IPS-15b (cell line): ENCODE results near the gene PLCXD1.
A peak's percentile ranks its signal among the peaks of the same experiment; 100 is the strongest.
"Not testable (repeated sequence)": the region's sequence is repeated elsewhere in the genome, so short reads cannot be mapped to it uniquely, and the experiment has no call there.

Source experiments
- H3K27me3 ChIP-seq: one replicate; pipeline ENCODE4 v1.6.1; 2013; ENCODE audit warnings: low read length; ENCODE audit not compliant: control insufficient read depth, insufficient read depth
- H3K36me3 ChIP-seq: one replicate; pipeline ENCODE4 v1.6.1; 2013; ENCODE audit warnings: low read length; ENCODE audit not compliant: control insufficient read depth, insufficient read depth
- H3K4me1 ChIP-seq: one replicate; pipeline ENCODE4 v1.6.1; 2013; ENCODE audit warnings: mild to moderate bottlenecking, low read length; ENCODE audit not compliant: control insufficient read depth, insufficient read depth
- H3K4me3 ChIP-seq: one replicate; pipeline ENCODE4 v1.5.1; 2013; ENCODE audit warnings: low read depth, low read length
- H3K9ac ChIP-seq: one replicate; pipeline ENCODE4 v1.6.1; 2013; ENCODE audit warnings: low read depth, mild to moderate bottlenecking, low read length
- H3K9me3 ChIP-seq: one replicate; pipeline ENCODE4 v1.6.1; 2013; ENCODE audit warnings: mild to moderate bottlenecking, low read length; ENCODE audit not compliant: control insufficient read depth, insufficient read depth

The PLCXD1 gene

DNA sequence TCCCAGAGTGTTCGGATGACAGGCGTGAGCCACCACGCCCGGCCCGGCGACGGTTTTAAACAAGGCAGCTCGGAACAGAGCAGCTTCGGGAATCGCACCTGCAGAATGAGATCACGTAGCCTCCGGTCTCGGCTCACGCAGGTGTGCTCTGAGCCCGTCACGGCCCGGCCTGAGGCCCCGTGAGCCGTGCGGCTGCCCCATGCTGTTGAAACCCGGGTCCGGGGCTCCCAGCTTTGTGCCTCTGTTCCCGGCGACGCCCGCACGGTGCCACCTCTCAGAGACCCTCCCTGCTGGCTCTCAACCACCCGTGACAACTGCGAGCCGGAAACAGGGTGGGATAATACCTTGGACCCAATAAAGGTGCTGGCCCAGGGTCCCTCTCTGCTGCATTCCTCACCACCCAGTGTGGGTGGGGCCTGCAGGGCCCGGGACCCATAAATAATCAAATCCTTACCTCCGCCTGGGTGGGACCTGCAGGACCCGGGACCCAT, 13.4 kb upstream of the PLCXD1 start:
- Histone ChIP-seq H3K27me3 (no peaks in the 10 kb centered on the region), H3K9ac (no peak overlapping the region), H3K9me3 (no peaks in the 10 kb centered on the region), H3K4me3 (no peak overlapping the region), H3K36me3 (no peaks in the 10 kb centered on the region), H3K4me1 (peaks cover 2% of the 10 kb centered on the region)

- Histone ChIP-seq H3K36me3 (no peaks in the 10 kb centered on the region), H3K27me3 (no peaks in the 10 kb centered on the region), H3K4me3 (peak overlapping the region; percentile 46), H3K4me1 (peaks cover 2% of the 10 kb centered on the region), H3K9ac (no peak overlapping the region), H3K9me3 (no peaks in the 10 kb centered on the region)
Measured at GRCh38 chrX:270848-271367, 10.3 kb upstream of the PLCXD1 start.

DNA sequence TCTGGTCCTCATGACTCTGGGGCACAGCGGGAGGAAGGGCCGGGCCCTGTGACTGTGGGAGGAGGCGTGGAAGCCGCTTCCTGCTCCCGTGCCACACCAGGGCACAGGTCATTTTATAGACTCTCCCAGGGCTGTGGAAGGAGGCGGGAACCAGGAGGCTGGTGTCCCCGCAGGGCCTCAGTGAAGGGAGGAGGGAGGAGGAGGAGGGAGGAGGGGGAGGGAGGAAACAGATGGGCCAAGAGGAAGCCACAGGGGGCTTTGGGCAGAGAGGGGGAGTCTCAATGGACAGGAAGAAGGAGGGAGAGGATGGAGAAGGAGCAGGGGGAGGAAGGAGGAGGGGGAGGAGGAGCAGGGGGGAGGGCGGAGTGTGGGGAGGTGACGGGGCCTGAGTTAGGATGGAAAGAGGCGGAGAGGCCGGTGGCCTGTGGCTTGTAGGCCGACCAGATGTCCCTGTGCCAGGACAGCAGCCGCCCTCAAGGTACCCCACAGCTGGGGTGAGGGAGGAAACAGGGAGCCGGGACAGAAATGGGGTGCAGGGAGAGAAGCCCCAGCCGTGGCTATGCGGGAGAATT, 6.2 kb upstream of the PLCXD1 start:
- H3K4me3 ChIP-seq: peak overlapping the region; percentile 67
- peak overlapping the region; percentile 47 for H3K9ac ChIP-seq
- H3K4me1 ChIP-seq: peaks cover 5% of the 10 kb centered on the region
- H3K36me3 ChIP-seq: peaks cover 2% of the 10 kb centered on the region
- H3K27me3 ChIP-seq: no peaks in the 10 kb centered on the region
- no peaks in the 10 kb centered on the region for H3K9me3 ChIP-seq

DNA sequence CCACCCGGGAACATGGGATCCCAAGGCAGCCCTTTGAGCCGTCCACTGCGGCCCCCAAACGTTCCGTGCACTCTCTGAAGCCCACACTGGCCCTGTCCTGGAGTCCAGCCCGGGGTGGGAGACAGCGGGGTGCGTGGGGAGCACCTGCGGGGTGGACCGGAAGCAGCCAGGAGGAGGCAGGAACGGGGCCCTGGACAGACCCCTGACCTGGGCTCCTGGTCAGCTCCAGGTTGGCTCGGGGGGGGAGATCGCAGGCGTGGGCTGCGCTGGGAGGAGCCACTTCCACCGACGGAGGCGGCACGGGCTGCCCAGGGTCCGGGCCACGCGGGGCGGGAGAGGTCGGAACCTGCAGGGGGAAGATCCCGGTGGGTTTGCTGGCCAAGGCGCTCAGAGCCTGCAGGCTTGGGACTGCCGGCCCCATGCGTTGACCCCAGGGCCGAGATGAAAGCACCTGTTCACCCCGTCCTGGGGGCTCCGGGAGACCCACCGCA, 5.7 kb upstream of the PLCXD1 start:
- Histone ChIP-seq H3K27me3 (no peaks in the 10 kb centered on the region), H3K4me1 (peaks cover 5% of the 10 kb centered on the region), H3K4me3 (peak overlapping the region; percentile 67), H3K9ac (peak overlapping the region; percentile 47), H3K36me3 (peaks cover 2% of the 10 kb centered on the region), H3K9me3 (no peaks in the 10 kb centered on the region)

GRCh38 chrX:275967-276580, 5.1 kb upstream of the PLCXD1 start:
- Histone ChIP-seq H3K4me1 (peaks cover 3% of the 10 kb centered on the region), H3K9ac (peak overlapping the region; percentile 32), H3K9me3 (no peaks in the 10 kb centered on the region), H3K27me3 (no peaks in the 10 kb centered on the region), H3K36me3 (peaks cover 2% of the 10 kb centered on the region), H3K4me3 (peak overlapping the region; percentile 67)

GRCh38 chrX:276581-277201, 4.5 kb upstream of the PLCXD1 start:
- H3K4me3 ChIP-seq: peak overlapping the region; percentile 67
- H3K9me3 ChIP-seq: no peaks in the 10 kb centered on the region
- H3K36me3 ChIP-seq: peaks cover 2% of the 10 kb centered on the region
- H3K27me3 ChIP-seq: no peaks in the 10 kb centered on the region
- H3K9ac ChIP-seq: peak overlapping the region; percentile 32
- H3K4me1 ChIP-seq: peaks cover 3% of the 10 kb centered on the region

DNA sequence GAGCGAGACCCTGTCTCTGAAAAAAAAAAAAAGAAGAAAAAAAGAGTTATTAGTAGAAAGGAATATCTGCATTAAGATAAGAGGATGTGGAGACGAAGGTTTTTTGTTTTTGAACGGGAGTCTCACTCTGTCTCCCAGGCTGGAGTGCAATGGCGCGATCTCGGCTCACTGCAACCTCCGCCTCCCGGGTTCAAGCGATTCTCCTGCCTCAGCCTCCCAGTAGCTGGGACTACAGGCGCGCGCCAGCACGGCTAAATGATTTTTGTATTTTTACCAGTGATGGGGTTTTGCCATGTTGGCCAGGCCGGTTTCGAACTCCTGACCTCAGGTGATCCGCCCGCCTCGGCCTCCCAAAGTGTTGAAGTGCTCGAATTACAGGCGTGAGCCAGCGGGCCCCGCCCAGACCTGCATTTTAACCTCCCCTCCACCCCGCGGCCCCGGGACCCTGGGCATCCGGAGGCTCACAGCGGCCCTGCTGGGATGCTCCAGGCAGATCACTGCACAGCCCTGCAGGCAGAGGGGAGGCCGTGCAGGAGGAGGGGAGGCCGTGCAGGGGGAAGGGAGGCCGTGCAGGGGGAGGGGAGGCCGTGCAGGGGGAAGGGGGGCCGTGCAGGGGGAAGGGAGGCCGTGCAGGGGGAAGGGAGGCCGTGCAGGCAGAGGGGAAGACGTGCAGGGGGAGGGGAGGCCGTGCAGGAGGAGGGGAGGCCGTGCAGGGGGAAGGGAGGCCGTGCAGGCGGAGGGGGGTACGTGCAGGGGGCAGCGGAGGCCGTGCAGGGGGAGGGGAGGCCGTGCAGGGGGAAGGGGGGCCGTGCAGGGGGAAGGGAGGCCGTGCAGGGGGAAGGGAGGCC, 1.2 kb upstream of the PLCXD1 start:
- H3K27me3 ChIP-seq, H3K4me1 ChIP-seq, H3K4me3 ChIP-seq, H3K9me3 ChIP-seq, H3K9ac ChIP-seq: not testable (repeated sequence)
- peaks cover 13% of the 10 kb centered on the region for H3K36me3 ChIP-seq

- not testable (repeated sequence) for H3K4me3 ChIP-seq, H3K9ac ChIP-seq, H3K4me1 ChIP-seq, H3K9me3 ChIP-seq, H3K27me3 ChIP-seq
- peaks cover 20% of the 10 kb centered on the region for H3K36me3 ChIP-seq
Measured at GRCh38 chrX:280722-281121, 459 bp upstream of the PLCXD1 start.

DNA sequence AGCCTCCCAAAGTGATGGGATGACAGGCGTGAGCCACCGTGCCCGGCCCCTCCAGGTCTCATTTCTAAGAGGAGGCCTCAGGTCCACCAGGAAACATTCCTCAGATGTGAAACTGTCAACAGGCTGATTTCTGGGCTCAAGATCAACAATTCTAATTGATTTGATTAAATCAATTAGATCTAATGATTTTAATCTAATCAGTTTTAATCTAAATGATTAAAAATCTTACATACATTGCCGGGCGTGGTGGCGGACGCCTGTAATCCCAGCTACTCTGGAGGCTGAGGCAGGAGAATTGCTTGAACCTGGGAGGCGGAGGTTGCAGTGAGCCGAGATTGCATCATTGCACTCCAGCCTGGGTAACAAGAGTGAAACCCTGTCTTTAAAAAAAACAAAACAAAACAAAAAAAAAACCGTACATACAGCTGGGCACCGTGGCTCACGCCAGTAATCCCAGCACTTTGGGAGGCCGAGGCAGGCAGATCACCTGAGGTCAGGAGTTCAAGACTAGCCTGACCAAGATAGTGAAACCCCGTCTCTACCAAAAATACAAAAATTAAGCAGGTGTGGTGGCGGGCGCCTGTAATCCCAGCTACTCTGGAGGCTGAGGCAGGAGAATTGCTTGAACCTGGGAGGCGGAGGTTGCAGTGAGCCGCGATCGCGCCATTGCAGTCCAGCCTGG, 960 bp downstream of the PLCXD1 start:
- peak overlapping the region; percentile 92 for H3K4me3 ChIP-seq
- H3K27me3 ChIP-seq, H3K9ac ChIP-seq, H3K9me3 ChIP-seq, H3K4me1 ChIP-seq: not testable (repeated sequence)
- H3K36me3 ChIP-seq: peaks cover 24% of the 10 kb centered on the region

DNA sequence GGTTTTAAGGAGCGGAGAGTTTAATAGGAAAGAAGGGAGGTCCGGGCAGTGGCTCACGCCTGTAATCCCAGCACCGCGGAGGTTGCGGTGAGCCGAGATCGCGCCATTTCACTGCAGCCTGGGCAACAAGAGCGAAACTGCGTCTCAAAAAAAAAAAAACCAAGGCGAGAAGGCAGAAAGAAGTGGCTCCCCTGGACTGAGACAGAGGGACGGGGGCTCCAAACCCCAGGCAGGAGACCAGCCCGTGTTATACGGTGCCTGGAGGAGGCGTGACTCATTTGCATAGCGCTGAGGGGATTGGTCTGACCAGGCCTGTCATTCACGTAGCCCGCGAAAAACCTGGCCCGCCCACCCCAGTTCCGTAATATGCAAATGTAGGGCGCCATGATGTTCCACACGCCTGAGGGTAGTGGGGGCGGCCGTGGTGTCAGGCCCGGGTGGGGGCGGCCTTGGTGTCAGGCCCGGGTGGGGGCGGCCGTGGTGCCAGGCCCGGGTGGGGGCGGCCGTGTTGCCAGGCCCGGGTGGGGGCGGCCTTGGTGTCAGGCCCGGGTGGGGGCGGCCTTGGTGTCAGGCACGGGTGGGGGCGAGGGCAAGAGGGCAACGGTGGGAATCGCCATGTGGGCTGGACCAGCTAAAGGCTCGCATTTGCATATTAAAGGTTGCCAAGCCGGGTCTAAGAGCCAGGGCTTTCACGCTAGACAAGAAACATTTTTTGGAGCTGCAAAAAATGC, 2.1 kb downstream of the PLCXD1 start:
- H3K4me3 ChIP-seq: peak overlapping the region; percentile 59
- H3K27me3 ChIP-seq: no peaks in the 10 kb centered on the region
- no peaks in the 10 kb centered on the region for H3K9me3 ChIP-seq
- H3K36me3 ChIP-seq: peaks cover 28% of the 10 kb centered on the region
- no peak overlapping the region for H3K9ac ChIP-seq
- H3K4me1 ChIP-seq: peaks cover 3% of the 10 kb centered on the region
